Body of pancreas (tissue), 4 donors: Measurements from ENCODE around the gene ABHD12. TPM values are rescaled to one million over a fixed set of nuclear protein-coding genes. Genes with fewer than 3 reads are reported as not detected.

ENCODE experiments used
- ATAC-seq: fragments of 150-250 bp; one replicate; pipeline ENCODE4 v1.9.1; 2016
- DNase-seq, 4 donors: peaks; one replicate each; pipeline ENCODE4 v3.0.0-alpha.2; 2019
- H3K27ac ChIP-seq, 4 donors: fragments of 200-600 bp; sonication (generic); 1 replicate in 3 of 4; 2 replicates in 1 of 4; pipeline versions ENCODE4 v1.5.1 to v1.6.1; 2016 to 2019; ENCODE audit warnings: mild to moderate bottlenecking in 1 of 4, mixed read lengths in 1 of 4, moderate library complexity in 1 of 4
- H3K27me3 ChIP-seq, 2 donors: fragments of 200-600 bp; sonication (generic); one replicate each; pipeline ENCODE4 v1.6.0; 2016; ENCODE audit warnings: mild to moderate bottlenecking in 1 of 2
- H3K36me3 ChIP-seq, 2 donors: fragments of 200-600 bp; sonication (generic); replicated peaks in 1 of 2; 2 replicates each; pipeline ENCODE4 v1.5.1; 2016; ENCODE audit warnings: low read depth in 2 of 2; ENCODE audit not compliant: insufficient read depth in 1 of 2
- H3K4me1 ChIP-seq: fragments of 200-600 bp; sonication (generic); one replicate; pipeline ENCODE4 v1.6.0; 2016
- H3K4me3 ChIP-seq, 2 donors: fragments of 200-600 bp; sonication (generic); 1 replicate in 1 of 2; 2 replicates in 1 of 2; pipeline ENCODE4 v1.5.1; 2016 to 2019
- H3K9me3 ChIP-seq, 3 donors: fragments of 200-600 bp; sonication (generic); 1 replicate in 2 of 3; 2 replicates in 1 of 3; pipeline ENCODE4 v1.5.1; 2016
- POLR2A ChIP-seq, 3 donors: fragments of 450-650 bp; IDR thresholded peaks; one replicate each; pipeline ENCODE4 v1.6.1; 2016; ENCODE audit warnings: antibody characterized with exemption in 3 of 3, mild to moderate bottlenecking in 2 of 3
- WGBS, 2 donors: methylation state at CpG; one replicate each; pipeline ENCODE4 v1.1.5; 2017; 5-methylcytosine and 5-hydroxymethylcytosine counted together
- intact Hi-C: fragments of 100-400 bp; cut with DNase I; formaldehyde crosslinking; loops from one replicate; pipeline ENCODE4 v1.15.1; 2023
- total RNA-seq, 2 donors: library from RNA; depleted of rRNA; stranded (reverse); fragments of >200 nt; gene quantifications; one replicate each; pipeline ENCODE4 v1.1.0, GENCODE V29; 2016
- TF ChIP-seq, protein P1 (sequence below), 7 experiments: fragments of 450-650 bp in 4 of 7; fragments of 200-600 bp in 3 of 7; sonication (generic) in 3 of 7; IDR thresholded peaks; one replicate each; pipeline ENCODE4 v1.5.1; 2016 to 2019; ENCODE audit warnings: antibody characterized with exemption in 7 of 7

ABHD12 gene
- total RNA-seq, 2 donors from 2014 or later = 74.7 to 106 TPM

DNA sequence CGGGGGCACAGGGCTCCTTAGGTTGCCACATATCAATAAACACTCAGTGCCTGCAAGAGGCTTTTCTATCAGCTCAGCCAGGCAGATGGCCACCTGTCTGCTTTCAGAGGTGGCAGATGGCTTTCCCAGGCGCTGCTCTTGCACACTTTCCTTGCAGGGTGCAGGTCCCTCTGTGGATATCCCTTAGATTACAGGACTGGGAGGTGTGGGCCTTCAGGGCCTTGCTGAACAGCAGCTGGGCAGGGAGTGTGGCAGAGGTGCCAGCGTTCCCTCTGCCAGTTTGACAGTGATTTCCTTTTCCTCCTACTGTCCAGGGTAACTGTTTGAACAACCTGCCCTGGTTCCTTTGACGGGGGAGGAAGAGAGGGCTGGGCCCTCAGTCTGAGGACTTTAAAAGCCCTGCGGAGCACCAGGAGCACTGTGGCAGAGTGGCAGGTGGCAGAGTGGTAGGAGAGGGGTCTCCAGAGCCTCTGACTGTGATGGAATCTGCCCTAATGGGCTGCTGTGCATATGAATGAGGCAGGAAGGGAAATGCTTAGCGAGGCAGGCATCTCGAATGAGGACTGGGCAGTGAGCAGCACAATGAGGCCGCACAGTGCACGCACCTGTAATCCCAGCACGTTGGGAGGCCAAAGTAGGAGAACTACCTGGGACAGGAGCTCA is 34.2 kb downstream of the ABHD12 start:
- Histone ChIP-seq H3K36me3 (no peaks in the 10 kb centered on the region), H3K27ac (peak overlapping the region; percentile 62 to 86 (median 80)), H3K9me3 (no peaks in the 10 kb centered on the region), H3K27me3 (no peaks in the 10 kb centered on the region), H3K4me3 (no peak overlapping the region), H3K4me1 (peaks cover 79% of the 10 kb centered on the region)
- ATAC-seq (peak; percentile 55), DNase-seq (peak; percentile 45 to 76 (median 72))
- WGBS, 2 donors = 22 to 34% methylated on average over 10 of the region's 10 CpGs
- TF ChIP-seq, protein P1, sequence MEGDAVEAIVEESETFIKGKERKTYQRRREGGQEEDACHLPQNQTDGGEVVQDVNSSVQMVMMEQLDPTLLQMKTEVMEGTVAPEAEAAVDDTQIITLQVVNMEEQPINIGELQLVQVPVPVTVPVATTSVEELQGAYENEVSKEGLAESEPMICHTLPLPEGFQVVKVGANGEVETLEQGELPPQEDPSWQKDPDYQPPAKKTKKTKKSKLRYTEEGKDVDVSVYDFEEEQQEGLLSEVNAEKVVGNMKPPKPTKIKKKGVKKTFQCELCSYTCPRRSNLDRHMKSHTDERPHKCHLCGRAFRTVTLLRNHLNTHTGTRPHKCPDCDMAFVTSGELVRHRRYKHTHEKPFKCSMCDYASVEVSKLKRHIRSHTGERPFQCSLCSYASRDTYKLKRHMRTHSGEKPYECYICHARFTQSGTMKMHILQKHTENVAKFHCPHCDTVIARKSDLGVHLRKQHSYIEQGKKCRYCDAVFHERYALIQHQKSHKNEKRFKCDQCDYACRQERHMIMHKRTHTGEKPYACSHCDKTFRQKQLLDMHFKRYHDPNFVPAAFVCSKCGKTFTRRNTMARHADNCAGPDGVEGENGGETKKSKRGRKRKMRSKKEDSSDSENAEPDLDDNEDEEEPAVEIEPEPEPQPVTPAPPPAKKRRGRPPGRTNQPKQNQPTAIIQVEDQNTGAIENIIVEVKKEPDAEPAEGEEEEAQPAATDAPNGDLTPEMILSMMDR (IDR thresholded peaks at IDR 0.05) = no peak
- no peak for TF ChIP-seq POLR2A (IDR thresholded peaks at IDR 0.05)
- intact Hi-C loops = no loop called here

DNA sequence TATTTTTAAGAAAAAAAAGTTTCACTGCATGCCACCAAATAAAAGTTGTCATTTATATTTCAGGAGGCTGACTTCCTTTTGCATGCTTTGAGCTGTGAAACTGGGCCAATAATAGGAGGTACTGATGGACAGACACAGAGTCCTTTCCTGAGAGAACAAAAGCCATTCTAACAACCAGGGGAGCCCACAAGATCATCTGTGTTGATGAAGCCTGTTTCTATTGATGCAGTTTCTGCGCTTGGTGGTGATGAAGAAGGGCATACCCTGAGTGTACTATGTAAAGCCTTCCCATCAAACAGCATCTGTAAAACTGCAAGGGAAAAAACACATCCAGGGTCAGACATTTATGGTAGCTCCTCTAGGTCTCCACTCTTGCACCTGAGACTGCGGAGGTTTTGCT is 34.8 kb downstream of the ABHD12 start:
- TF ChIP-seq, protein P1 (IDR thresholded peaks at IDR 0.05) = no peak
- TF ChIP-seq POLR2A (IDR thresholded peaks at IDR 0.05) = no peak
- H3K4me1 ChIP-seq = peaks cover 79% of the 10 kb centered on the region

DNA sequence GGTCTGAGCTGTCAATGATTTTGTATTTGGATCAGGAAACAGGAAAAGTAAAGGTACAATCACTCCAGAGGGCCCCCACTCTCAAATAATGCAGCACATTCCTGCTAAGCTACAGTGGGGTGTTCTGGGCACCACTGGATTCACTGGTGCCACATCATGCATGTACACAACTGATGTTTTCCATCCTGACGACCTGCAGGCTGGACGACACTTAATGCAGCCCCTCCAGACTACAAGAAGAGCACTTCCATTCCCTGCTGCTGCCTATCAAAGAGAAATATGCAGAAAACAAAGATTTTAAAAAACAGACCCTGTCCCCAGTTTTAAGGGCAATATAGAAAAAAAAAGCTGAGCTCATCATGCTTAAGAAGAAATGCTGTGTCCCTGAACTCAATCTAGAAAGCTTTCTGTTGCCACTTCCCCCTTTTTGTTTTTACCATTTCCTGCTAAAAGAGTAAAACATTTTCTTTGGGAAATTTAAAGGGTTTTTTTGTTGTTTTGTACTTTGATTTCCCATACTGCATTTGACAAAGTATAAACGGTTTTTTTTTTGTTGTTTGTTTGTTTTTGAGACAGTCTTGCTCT is 35.5 kb downstream of the ABHD12 start:
- H3K27me3 ChIP-seq = no peaks in the 10 kb centered on the region
- WGBS, 2 donors = 50 to 51% methylated on average over 3 of the region's 3 CpGs
- peaks cover 72% of the 10 kb centered on the region for H3K4me1 ChIP-seq
- TF ChIP-seq, protein P1 (IDR thresholded peaks at IDR 0.05) = no peak
- TF ChIP-seq POLR2A (IDR thresholded peaks at IDR 0.05) = no peak
- ATAC-seq = no peak
- no peaks in the 10 kb centered on the region for H3K9me3 ChIP-seq
- H3K4me3 ChIP-seq = no peak overlapping the region
- no peaks in the 10 kb centered on the region for H3K36me3 ChIP-seq
- peak overlapping the region; percentile 32 to 86 (median 80) for H3K27ac ChIP-seq
- DNase-seq = no peak
- intact Hi-C loops = no loop called here

More for the DNA sequence above, 34.8 kb downstream of the ABHD12 start:
- DNase-seq (no peak), ATAC-seq (no peak)
- intact Hi-C loops = no loop called here
- Histone ChIP-seq H3K27me3 (no peaks in the 10 kb centered on the region), H3K9me3 (no peaks in the 10 kb centered on the region), H3K36me3 (no peaks in the 10 kb centered on the region), H3K4me3 (no peak overlapping the region), H3K27ac (peak overlapping the region; percentile 62 to 86 (median 80))
- WGBS, 2 donors = 67% methylated on average over 2 of the region's 2 CpGs

DNA sequence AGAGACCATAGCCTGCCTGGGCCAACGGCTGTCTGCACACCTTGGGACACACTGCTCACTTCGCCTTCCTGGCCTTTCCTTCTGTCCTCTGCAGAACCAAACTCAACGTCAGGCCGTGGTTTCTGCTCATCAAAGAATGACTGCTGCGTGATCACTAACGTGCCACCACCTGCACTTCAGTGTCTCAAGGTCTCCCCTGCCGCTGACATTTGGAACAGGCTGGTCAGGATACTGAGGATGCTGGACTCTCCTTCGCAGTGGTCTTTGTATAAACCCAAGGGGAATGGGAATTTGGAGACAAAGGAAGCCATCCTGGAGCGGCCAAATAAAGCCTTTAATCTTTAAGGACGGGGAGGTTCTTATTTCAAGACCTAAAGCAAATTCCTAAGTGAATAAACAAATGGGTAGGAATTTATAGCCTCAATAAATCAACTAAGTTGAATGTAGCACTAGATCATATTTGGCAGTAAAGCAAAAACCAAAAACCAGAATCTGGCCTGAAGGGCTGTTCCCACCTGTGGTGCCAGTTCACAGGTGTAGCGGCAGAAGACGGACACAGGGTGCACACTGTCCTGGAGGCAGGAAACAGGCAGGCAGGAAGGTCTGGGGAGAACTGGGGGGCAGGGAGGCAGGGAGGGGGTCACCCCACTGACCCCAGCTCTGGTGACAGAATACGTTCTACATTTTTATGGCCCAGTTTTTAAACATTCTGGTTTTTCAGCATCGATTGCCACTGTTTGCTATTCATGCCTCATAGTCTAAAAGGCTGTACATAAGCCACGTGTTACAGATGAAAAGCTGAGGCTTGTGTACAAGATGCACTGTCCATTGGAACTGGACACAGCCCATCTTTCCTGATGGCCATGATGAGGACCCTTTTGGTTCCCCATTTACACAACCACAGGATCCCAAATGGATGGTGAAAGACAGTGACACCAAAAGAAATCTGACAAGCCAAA is 36.6 kb downstream of the ABHD12 start:
- Histone ChIP-seq H3K27me3 (no peaks in the 10 kb centered on the region), H3K27ac (peak overlapping the region; percentile 78 to 86 (median 82)), H3K9me3 (no peaks in the 10 kb centered on the region), H3K36me3 (no peaks in the 10 kb centered on the region), H3K4me3 (no peak overlapping the region), H3K4me1 (peaks cover 72% of the 10 kb centered on the region)
- peak; percentile 77 for ATAC-seq
- intact Hi-C loops = no loop called here
- TF ChIP-seq, protein P1 (IDR thresholded peaks at IDR 0.05) = peak in 1 of 7 experiments; percentile 15
- TF ChIP-seq POLR2A (IDR thresholded peaks at IDR 0.05) = peak in 2 of 3 donors; percentile 15 to 29
- peak in 3 of 4 donors; percentile 55 to 59 (median 57) for DNase-seq
- WGBS, 2 donors = 27 to 33% methylated on average over 10 to 15 of the region's 15 CpGs
